Activated T-helper 2 cell treated with anti-CD3 and anti-CD28 coated beads, Interferon-gamma antibody, Interleukin-2, Interleukin-4, amounts not matched to agents 10 μg/mL and 5 μg/mL and 100 μg/mL, durations not matched to agents 14 hours and 24 hours and 36 hours (primary cell): Measurements from ENCODE around the gene REC8. TPM values are rescaled to one million over a fixed set of nuclear protein-coding genes. Genes with fewer than 3 reads are reported as not detected.
"Not testable (repeated sequence)": the region's sequence is repeated elsewhere in the genome, so short reads cannot be mapped to it uniquely, and the experiment has no call there.

ENCODE experiments used
- DNase-seq: peaks from one replicate; pipeline ENCODE4 v3.0.0; 2021; ENCODE audit warnings: low spot score
- H3K27ac Mint-ChIP-seq: one replicate; pipeline ENCODE4 v1.8.0; 2021; ENCODE audit warnings: mixed read lengths
- H3K27me3 Mint-ChIP-seq: one replicate; pipeline ENCODE4 v1.8.0; 2021; ENCODE audit warnings: low read depth, mixed read lengths
- H3K36me3 Mint-ChIP-seq: one replicate; pipeline ENCODE4 v1.8.0; 2021; ENCODE audit warnings: low read depth, mixed read lengths
- H3K4me1 Mint-ChIP-seq: one replicate; pipeline ENCODE4 v1.8.0; 2021; ENCODE audit warnings: low read depth, mixed read lengths
- H3K4me3 Mint-ChIP-seq: one replicate; pipeline ENCODE4 v1.8.0; 2021; ENCODE audit warnings: low read depth, mild to moderate bottlenecking, moderate library complexity, mixed read lengths
- H3K9me3 Mint-ChIP-seq: one replicate; pipeline ENCODE4 v1.8.0; 2021; ENCODE audit warnings: mixed read lengths
- intact Hi-C: fragments of 100-400 bp; cut with micrococcal nuclease; formaldehyde crosslinking; loops from one replicate; pipeline ENCODE4 v1.15.1; 2023
- total RNA-seq: library from RNA; stranded (reverse); gene quantifications from 2 replicates; pipeline ENCODE4 v1.2.3, GENCODE V29; 2022

Gene REC8
- total RNA-seq, 1 donor from 2014 or later = 28.2 TPM

DNA sequence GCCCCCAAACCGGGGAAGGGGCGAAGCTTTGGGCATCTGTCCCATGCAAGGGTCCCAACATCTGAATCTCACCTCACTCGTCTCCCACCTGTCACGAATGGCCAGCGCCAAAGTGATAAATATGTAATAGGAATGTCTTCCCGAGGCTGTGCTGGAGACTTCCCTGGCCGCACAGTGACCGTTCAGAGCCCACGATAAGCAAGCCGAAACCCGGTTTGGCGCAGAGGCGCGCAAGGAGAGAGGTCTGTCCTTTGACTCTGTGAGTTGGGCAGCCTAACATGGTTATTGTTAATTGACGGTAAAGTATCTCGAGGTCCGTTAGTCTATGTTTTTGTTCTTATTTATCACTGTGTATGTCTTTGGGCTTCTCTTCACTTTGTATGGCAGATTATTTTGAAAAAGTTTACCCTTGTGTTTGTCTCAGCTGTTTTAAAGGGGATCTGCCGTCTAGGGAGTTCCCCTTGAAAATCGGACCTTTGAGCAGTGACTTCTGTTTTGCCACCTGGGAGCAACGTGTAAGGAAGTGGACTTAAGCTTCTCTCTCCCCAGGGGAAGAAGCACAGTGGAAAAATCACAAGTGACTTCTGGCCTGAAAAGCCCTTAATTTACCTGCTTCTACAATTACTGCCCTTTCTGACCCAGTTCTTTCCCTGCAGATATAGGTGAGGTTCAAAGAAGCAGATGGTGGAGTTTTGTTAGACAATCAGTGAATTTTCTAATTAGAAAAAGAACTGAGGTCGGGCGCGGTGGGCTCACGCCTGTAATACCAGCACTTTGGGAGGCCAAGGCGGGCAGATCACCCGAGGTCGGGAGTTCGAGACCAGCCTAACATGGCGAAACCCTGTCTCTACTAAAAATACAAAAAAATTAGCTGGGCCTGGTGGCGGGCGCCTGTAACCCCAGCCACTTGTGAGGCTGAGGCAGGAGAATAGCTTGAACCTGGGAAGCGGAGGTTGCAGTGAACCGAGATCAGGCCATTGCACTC is 24.5 kb downstream of the REC8 start:
- no peak for DNase-seq
- H3K27ac Mint-ChIP-seq = peak overlapping the region; percentile 97

DNA sequence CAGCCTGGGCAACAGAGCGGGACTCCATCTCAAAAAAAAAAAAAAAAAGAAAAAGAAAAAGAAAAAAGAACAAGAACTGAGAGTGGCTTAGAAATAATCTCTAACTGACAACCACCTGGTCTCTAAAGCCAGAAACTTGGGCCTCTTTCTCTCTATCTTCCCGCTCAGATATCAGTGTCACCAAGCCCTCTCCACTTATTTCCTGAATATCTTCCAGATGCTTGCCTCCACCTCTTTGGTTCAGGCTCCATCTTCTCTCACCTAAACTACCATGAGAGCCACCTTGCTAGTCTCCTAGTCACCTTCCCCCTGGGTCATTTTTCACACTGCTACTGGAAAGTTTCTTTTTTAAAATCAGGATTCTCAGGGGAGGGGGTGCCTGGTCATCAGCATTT is 25.2 kb downstream of the REC8 start:
- H3K4me1 Mint-ChIP-seq = peaks cover 38% of the 10 kb centered on the region
- intact Hi-C loops = no loop called here
- peak overlapping the region; percentile 78 for H3K27ac Mint-ChIP-seq
- peak overlapping the region; percentile 98 for H3K4me3 Mint-ChIP-seq
- peaks cover 3% of the 10 kb centered on the region for H3K9me3 Mint-ChIP-seq
- no peak for DNase-seq
- no peaks in the 10 kb centered on the region for H3K27me3 Mint-ChIP-seq
- H3K36me3 Mint-ChIP-seq = peaks cover 51% of the 10 kb centered on the region

More for the DNA sequence above, 24.5 kb downstream of the REC8 start:
- Mint-ChIP-seq H3K4me3 (peak overlapping the region; percentile 98), H3K36me3 (peaks cover 51% of the 10 kb centered on the region), H3K27me3 (no peaks in the 10 kb centered on the region), H3K9me3 (no peaks in the 10 kb centered on the region), H3K4me1 (peaks cover 38% of the 10 kb centered on the region)
- intact Hi-C loops = no loop called here

DNA sequence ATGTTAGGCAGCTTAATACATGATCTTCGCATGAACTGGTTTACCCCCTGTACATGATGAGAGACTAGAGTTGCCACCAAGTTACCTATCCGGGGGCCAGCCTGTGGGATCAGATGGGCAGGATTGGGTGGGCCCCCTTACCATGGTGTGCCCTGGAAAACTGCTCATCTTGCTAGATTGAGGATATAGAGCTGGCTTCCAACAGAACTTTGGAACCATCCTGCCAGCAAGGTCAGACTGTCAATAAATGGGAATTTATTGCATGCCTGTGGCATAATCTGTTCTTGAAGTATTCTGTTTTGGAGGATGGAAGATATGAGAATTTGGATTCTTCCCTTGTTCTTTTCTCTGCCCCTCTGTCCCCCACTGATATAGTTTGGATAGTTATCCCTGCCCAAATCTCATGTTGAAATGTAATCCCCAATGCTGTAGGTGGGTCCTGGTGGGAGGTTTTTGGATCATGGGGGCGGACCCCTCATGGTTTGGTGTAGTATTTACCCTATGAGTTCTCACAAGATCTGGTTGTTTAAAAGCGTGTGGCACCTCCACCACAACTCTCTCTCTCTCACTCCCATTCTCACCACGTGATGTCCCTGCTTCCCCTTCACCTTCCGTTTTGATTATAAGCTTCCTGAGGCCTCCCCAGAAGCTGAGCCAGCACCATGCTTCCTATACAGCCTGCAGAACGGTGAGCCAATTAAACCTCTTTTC is 27.1 kb downstream of the REC8 start:
- Mint-ChIP-seq H3K27me3 (no peaks in the 10 kb centered on the region), H3K36me3 (peaks cover 52% of the 10 kb centered on the region), H3K4me3 (peak overlapping the region; percentile 56), H3K9me3 (peaks cover 11% of the 10 kb centered on the region), H3K4me1 (peaks cover 28% of the 10 kb centered on the region), H3K27ac (peak overlapping the region; percentile 54)
- DNase-seq = no peak
- intact Hi-C loops = no loop called here

DNA sequence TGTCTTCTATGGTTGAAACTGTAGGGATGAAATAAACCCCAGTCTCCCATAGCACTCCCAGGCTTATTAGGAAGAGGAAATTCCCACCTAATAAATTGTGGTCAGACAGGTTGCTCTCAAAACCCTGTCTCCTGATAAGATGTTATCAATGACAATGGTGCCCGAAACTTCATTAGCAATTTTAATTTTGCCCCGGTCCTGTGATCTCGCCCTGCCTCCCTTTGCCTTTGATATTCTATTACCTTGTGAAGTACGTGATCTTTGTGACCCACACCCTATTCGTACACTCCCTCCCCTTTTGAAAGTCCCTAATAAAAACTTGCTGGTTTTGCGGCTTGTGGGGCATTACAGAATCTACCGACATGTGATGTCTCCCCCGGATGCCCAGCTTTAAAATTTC is 30.7 kb downstream of the REC8 start:
- H3K9me3 Mint-ChIP-seq = peaks cover 11% of the 10 kb centered on the region
- H3K4me3 Mint-ChIP-seq = not testable (repeated sequence)

GRCh38 chr14:24203249-24203886 is 31.5 kb downstream of the REC8 start:
- intact Hi-C loops, DNase-seq, H3K27me3 Mint-ChIP-seq, H3K4me3 Mint-ChIP-seq, H3K27ac Mint-ChIP-seq: not testable (repeated sequence)
- Mint-ChIP-seq H3K4me1 (peaks cover 15% of the 10 kb centered on the region), H3K9me3 (peaks cover 11% of the 10 kb centered on the region), H3K36me3 (peaks cover 84% of the 10 kb centered on the region)

More for the DNA sequence above, 30.7 kb downstream of the REC8 start:
- H3K27ac Mint-ChIP-seq, DNase-seq, intact Hi-C loops, H3K27me3 Mint-ChIP-seq: not testable (repeated sequence)
- H3K36me3 Mint-ChIP-seq = peaks cover 78% of the 10 kb centered on the region
- peaks cover 12% of the 10 kb centered on the region for H3K4me1 Mint-ChIP-seq

GRCh38 chr14:24204163-24205146 is 32.6 kb downstream of the REC8 start:
- H3K36me3 Mint-ChIP-seq = peaks cover 79% of the 10 kb centered on the region
- peaks cover 11% of the 10 kb centered on the region for H3K9me3 Mint-ChIP-seq
- H3K4me3 Mint-ChIP-seq = no peak overlapping the region
- H3K4me1 Mint-ChIP-seq = peaks cover 9% of the 10 kb centered on the region
- H3K27me3 Mint-ChIP-seq = no peaks in the 10 kb centered on the region
- no peak for DNase-seq
- intact Hi-C loops = no loop called here
- H3K27ac Mint-ChIP-seq = no peak overlapping the region

- Mint-ChIP-seq H3K27me3 (no peaks in the 10 kb centered on the region), H3K36me3 (peaks cover 86% of the 10 kb centered on the region), H3K4me1 (peaks cover 13% of the 10 kb centered on the region), H3K27ac (no peak overlapping the region), H3K4me3 (no peak overlapping the region), H3K9me3 (peaks cover 10% of the 10 kb centered on the region)
- intact Hi-C loops = no loop called here
- DNase-seq = no peak
Observed at GRCh38 chr14:24206260-24207103, 34.6 kb downstream of the REC8 start.

DNA sequence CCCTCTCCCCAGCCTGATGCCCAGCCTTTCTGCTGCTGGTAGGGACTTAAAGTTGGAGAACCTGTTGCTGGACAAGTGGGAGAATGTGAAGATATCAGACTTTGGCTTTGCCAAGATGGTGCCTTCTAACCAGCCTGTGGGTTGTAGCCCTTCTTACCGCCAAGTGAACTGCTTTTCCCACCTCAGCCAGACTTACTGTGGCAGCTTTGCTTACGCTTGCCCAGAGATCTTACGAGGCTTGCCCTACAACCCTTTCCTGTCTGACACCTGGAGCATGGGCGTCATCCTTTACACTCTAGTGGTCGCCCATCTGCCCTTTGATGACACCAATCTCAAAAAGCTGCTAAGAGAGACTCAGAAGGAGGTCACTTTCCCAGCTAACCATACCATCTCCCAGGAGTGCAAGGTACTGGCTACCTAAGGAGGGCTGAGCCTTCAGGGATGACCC is 35.2 kb downstream of the REC8 start:
- H3K27ac Mint-ChIP-seq = peak overlapping the region; percentile 14
- peaks cover 17% of the 10 kb centered on the region for H3K4me1 Mint-ChIP-seq
- H3K36me3 Mint-ChIP-seq = peaks cover 84% of the 10 kb centered on the region
- no peaks in the 10 kb centered on the region for H3K27me3 Mint-ChIP-seq
- DNase-seq = no peak
- intact Hi-C loops = no loop called here
- H3K4me3 Mint-ChIP-seq = no peak overlapping the region
- peaks cover 8% of the 10 kb centered on the region for H3K9me3 Mint-ChIP-seq

GRCh38 chr14:24207625-24208024 is 35.7 kb downstream of the REC8 start:
- peaks cover 82% of the 10 kb centered on the region for H3K36me3 Mint-ChIP-seq
- H3K27ac Mint-ChIP-seq = no peak overlapping the region

GRCh38 chr14:24211311-24211710 is 39.4 kb downstream of the REC8 start:
- Mint-ChIP-seq H3K27ac (peak overlapping the region; percentile 36), H3K4me1 (peaks cover 30% of the 10 kb centered on the region), H3K9me3 (no peaks in the 10 kb centered on the region)

More at GRCh38 chr14:24207625-24208024, 35.7 kb downstream of the REC8 start:
- Mint-ChIP-seq H3K9me3 (peaks cover 6% of the 10 kb centered on the region), H3K27me3 (no peaks in the 10 kb centered on the region), H3K4me3 (no peak overlapping the region), H3K4me1 (peaks cover 17% of the 10 kb centered on the region)
- DNase-seq = no peak
- intact Hi-C loops = no loop called here

More at GRCh38 chr14:24211311-24211710, 39.4 kb downstream of the REC8 start:
- no peaks in the 10 kb centered on the region for H3K27me3 Mint-ChIP-seq
- peaks cover 71% of the 10 kb centered on the region for H3K36me3 Mint-ChIP-seq
- no peak for DNase-seq
- H3K4me3 Mint-ChIP-seq = peak overlapping the region; percentile 95
- intact Hi-C loops = loop anchor here (5.0 kb wide), 1 partner anchor 69 kb away; the partner anchor contains the start of gene EMC9
